Measurements from ENCODE around the gene LTB4R2.
A peak's percentile ranks its signal among the peaks of the same experiment; 100 is the strongest.

Gene LTB4R2

GRCh38 chr14:24299255-24300191, 10.4 kb upstream of the LTB4R2 start, which contains the start of the genes DHRS1 and NOP9:
TSS of gene DHRS1 (minus strand) at chr14:24299780. CDS start at chr14:24299106, 674 bp downstream.
TSS of gene NOP9 (plus strand) at chr14:24299850. CDS start at chr14:24299955, 105 bp downstream.
- peak; percentile 22 to 31 for DNase-seq

GRCh38 chr14:24300326-24300980, 9.5 kb upstream of the LTB4R2 start:
- DNase-seq = no peak

- DNase-seq = no peak
Measured at GRCh38 chr14:24304019-24304387, 5.9 kb upstream of the LTB4R2 start.

DNA sequence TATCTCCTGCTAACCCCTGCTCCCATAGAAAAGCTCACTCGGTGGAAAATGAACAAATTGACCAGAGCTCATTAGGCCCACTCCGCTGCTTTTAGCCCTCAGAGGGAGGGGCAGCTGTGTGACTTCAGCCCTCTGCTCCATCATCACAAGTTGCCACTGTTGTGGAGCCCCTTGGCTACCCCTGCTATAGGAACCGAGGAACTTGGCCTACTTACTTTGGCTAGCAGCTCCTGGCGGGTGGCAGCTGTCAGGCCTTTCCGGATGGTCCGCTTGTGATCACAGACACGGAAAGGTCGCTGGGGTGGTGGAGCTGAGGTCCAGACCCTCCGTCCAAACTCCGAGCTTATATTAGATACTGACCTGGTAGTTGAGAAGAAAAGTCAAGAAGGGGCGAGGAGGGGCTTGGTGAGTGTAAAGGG, 2.8 kb upstream of the LTB4R2 start:
- no peak for DNase-seq

GRCh38 chr14:24307575-24308341, 2.2 kb upstream of the LTB4R2 start, which contains the start of gene CIDEB:
TSS of gene CIDEB (minus strand) at chr14:24307977. CDS start at chr14:24307858, 119 bp downstream.
- DNase-seq = peak; percentile 3 to 8

DNA sequence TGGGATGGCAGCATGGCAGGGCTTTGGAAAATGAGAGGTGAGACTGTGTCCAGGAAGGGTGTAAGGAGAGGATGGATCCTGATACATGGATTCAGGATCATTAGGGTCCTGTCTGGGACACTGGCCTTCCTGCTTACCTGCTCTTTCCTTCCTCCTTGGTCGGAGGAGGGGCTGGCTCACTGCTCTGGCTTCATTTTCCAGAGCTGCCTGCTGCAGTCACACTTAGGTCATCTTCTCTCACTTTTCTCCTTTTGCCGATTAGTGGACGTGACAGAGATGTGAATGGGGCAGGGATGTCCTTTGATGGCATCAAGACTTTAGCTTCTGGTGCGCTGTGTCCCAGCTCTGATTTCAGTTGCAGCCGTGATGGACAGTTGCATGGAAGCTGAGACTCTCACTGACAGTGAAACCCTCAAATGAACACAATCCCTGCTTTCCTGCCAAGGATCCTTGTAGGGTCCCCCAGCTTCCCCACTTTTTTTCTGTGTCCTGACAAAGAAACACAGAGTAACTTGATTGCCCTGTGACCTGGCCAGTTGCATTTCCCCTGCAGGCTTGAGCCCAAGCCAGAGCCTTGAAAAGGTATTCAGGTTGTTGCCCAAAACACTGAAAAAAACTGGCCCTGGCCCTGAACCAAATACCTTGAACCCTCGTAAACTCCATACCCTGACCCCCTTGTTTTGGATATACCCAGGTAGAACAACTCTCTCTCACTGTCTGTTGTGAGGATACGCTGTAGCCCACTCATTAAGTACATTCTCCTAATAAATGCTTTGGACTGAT, 1.4 kb upstream of the LTB4R2 start:
- DNase-seq = no peak

DNA sequence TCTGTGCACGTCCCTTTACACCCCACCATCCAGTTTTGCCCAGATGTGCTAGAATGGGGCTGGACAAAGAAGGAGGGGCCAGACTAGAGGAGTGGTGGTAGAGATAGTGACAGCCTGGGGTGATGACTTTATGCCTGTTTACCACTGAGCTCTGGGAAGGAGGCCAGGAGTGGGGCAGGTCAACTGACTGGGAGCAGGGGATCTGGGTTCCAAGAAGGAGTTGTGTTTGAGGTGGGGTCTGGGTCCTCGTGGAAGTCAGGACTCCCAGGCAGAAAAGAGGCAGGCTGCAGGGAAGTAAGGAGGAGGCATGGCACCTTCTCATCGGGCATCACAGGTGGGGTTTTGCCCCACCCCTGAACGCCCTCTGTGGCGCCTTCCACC, 315 bp downstream of the LTB4R2 start:
- DNase-seq = no peak

- DNase-seq = no peak
Measured at GRCh38 chr14:24310646-24311604, 985 bp downstream of the LTB4R2 start, which contains the start of gene LTB4R. TSS of gene LTB4R (plus strand) at chr14:24311502. CDS start at chr14:24315652, 4,150 bp downstream.

DNA sequence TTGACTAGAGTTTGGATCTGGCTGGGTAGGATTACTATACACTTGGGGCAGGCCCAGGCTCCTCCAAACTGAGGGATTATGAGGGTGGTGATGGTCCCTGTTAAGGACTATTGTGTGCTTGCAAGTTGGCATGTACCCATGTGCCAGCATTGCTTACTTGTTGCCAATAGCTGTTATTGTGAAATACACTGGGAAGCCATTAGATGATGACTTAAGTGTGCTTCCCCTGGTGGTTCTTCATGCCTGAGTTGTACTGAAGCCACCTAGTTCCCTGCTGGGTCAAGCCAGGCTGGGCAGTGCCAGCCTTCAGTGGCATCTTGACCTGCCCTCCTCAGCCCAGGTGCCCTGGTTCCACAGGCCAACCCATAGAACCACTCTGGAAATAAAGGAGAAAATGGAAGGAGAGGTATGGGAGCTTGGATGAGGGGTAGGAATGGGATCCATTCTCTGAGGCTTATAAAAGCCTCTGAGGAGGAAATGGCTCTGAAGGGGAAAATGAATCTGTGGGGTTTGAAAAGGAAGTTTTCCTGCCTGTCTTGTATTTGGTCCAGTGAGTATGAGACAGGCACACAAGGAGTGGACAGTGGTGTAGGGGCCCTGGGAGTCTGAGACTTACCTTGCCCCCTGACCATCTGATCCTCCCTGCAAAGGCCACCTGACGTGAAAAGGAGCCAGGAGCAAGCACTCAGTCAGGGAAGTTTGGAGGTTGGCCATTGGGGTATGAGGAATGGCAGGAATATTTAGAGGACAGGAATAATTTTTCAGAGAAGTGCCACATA, 2.1 kb downstream of the LTB4R2 start:
- DNase-seq = no peak

GRCh38 chr14:24312736-24313507, 3.0 kb downstream of the LTB4R2 start:
- DNase-seq = no peak

DNA sequence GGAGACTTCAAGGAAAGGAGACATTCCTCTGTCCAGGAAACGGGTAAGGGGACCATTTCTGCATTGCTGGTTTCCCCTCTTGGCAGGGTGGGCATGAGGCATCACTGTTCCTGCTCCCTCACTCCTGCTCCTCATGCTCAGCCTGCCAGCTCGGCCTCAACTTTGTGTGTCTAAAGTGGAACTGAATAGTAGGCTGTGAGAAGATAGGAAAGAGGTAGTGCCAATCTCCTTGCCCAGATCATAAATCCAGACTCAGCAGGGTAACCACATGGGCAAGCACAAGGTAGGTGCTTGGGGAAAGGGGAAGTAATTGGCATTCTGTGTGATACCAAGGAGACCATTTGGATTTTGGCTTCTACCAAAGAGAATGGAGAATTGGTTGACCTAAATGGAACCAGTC, 4.0 kb downstream of the LTB4R2 start:
- no peak for DNase-seq

GRCh38 chr14:24314377-24315193, 4.6 kb downstream of the LTB4R2 start:
- DNase-seq = no peak

GRCh38 chr14:24315243-24315806, 5.4 kb downstream of the LTB4R2 start:
- no peak for DNase-seq

DNA sequence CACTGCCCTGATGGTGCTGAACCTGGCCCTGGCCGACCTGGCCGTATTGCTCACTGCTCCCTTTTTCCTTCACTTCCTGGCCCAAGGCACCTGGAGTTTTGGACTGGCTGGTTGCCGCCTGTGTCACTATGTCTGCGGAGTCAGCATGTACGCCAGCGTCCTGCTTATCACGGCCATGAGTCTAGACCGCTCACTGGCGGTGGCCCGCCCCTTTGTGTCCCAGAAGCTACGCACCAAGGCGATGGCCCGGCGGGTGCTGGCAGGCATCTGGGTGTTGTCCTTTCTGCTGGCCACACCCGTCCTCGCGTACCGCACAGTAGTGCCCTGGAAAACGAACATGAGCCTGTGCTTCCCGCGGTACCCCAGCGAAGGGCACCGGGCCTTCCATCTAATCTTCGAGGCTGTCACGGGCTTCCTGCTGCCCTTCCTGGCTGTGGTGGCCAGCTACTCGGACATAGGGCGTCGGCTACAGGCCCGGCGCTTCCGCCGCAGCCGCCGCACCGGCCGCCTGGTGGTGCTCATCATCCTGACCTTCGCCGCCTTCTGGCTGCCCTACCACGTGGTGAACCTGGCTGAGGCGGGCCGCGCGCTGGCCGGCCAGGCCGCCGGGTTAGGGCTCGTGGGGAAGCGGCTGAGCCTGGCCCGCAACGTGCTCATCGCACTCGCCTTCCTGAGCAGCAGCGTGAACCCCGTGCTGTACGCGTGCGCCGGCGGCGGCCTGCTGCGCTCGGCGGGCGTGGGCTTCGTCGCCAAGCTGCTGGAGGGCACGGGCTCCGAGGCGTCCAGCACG, 6.1 kb downstream of the LTB4R2 start:
- no peak for DNase-seq

GRCh38 chr14:24316597-24316950, 6.6 kb downstream of the LTB4R2 start:
- no peak for DNase-seq

DNA sequence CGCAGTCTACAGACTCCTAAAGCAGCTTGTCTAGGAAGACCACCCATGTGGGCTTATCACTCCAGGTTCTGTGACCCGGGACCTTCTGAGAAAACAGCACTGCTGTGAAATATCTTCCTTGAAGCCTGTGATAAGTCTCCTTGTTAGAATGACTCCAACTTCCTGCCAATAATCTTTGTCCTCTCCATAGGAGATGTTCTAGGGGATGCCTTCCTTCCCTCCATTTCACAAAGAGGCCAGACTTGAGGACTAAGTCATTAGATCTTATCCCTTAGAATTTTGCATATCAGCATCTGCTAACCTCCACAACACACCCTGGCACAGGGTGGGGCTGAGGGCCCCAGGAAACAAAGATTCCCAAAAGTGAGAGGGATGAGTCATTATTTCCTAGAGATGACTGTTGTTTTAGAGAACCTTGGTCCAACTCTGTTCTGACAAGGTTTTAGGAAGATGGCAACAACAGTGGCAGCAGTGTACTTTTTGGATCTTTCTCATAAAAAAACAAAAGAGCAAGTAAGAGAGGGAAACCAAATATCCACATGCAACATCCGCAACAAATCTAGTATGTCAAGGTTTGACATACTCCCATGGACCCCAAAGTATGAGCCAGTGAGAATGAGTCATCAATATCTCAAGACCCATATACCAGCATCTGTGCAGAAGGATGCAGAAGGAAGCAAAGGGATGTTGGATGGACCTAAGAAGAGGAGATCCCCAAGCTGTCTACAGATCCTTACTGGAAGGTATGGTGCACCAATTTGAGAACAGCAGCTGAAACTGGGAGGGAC, 7.4 kb downstream of the LTB4R2 start:
- DNase-seq = no peak

All from cerebellar nuclear complex (tissue), 1 donor.